ENCODE measurements around the gene TMEM79. TPM values are rescaled to one million over a fixed set of nuclear protein-coding genes. Genes with fewer than 3 reads are reported as not detected.

TMEM79 gene
- total RNA-seq, 1 experiment from 2014 or later: 10.7 TPM

DNA sequence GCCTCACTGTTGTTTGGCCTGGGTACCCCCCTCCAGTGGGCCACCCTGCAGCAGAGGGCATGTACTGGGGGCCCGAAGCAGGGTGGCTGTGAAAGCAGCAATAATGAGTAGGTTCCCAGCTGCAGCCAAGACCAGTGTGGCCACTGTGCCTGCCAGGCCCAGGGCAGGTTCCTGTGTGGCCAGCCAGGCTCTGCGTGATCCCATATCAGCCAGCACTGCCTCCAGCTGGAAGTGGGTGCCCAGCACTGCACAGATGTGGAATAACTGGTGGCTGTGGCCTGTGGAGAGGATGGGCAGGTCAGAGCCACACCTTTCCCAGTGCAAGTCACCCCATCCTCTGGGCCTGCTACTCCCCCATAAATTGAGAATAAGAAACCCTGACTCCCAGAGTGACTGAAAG lies 40.0 kb upstream of the TMEM79 start:
- no peaks in the 10 kb centered on the region for H3K9me3 ChIP-seq
- Mint-ChIP-seq H3K36me3 (ENCODE audit: insufficient read depth, unreplicated experiment) (peaks cover 73% of the 10 kb centered on the region), H3K9me3 (ENCODE audit: unreplicated experiment) (no peaks in the 10 kb centered on the region), H3K4me1 (ENCODE audit: low read depth, unreplicated experiment) (peaks cover 4% of the 10 kb centered on the region), H3K27me3 (ENCODE audit: insufficient read depth, unreplicated experiment) (no peaks in the 10 kb centered on the region), H3K4me3 (ENCODE audit: unreplicated experiment) (no peak overlapping the region), H3K27ac (ENCODE audit: unreplicated experiment) (peak overlapping the region; percentile 33)
- intact Hi-C loops (cut with micrococcal nuclease; ENCODE audit: unreplicated experiment): no loop called here
- BruUV-seq (replicated peaks): no TSS peak
- H3K4me1 ChIP-seq: no peaks in the 10 kb centered on the region
- no peaks in the 10 kb centered on the region for H3K36me3 ChIP-seq (ENCODE audit: control insufficient read depth, insufficient read depth, low read length)
- CTCF ChIA-PET: no interaction called here
- POLR2A ChIA-PET: no interaction called here
- DNase-seq: no peak
- no peaks in the 10 kb centered on the region for H3K27me3 ChIP-seq (replicated peaks; ENCODE audit: control insufficient read depth, insufficient read depth, low read length)
- H3K4me3 ChIP-seq (ENCODE audit: low read depth, low read length): no peak overlapping the region
- TF ChIP-seq, protein P1, sequence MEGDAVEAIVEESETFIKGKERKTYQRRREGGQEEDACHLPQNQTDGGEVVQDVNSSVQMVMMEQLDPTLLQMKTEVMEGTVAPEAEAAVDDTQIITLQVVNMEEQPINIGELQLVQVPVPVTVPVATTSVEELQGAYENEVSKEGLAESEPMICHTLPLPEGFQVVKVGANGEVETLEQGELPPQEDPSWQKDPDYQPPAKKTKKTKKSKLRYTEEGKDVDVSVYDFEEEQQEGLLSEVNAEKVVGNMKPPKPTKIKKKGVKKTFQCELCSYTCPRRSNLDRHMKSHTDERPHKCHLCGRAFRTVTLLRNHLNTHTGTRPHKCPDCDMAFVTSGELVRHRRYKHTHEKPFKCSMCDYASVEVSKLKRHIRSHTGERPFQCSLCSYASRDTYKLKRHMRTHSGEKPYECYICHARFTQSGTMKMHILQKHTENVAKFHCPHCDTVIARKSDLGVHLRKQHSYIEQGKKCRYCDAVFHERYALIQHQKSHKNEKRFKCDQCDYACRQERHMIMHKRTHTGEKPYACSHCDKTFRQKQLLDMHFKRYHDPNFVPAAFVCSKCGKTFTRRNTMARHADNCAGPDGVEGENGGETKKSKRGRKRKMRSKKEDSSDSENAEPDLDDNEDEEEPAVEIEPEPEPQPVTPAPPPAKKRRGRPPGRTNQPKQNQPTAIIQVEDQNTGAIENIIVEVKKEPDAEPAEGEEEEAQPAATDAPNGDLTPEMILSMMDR (IDR thresholded peaks at IDR 0.05; ENCODE audit: insufficient read depth in 1 of 2, low read depth in 1 of 2, low read length in 1 of 2, severe bottlenecking in 1 of 2, unreplicated experiment in 1 of 2): no peak

DNA sequence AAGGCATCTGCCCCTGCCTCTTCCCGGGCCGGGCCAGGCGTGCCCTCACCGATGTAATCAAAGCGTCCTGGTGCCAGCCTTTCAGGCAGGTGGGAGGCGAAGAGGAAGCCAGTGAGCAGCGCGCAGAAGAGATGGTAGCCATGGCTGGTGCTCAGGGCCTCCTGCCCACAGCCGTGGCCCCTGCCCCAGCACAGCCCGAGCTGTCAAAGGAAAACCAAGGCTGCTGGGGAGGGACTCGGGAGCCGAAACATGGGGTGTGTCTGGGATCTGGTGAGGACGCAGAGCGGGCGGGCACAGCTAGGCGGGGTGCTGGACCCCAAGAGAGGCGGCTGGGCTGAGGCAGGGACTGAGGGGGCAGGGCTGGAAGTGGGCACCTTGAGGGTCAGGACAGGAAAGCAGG lies 39.4 kb upstream of the TMEM79 start:
- ChIA-PET POLR2A (no interaction called here), CTCF (no interaction called here)
- Mint-ChIP-seq H3K9me3 (ENCODE audit: unreplicated experiment) (no peaks in the 10 kb centered on the region), H3K4me3 (ENCODE audit: unreplicated experiment) (peak overlapping the region; percentile 22), H3K27me3 (ENCODE audit: insufficient read depth, unreplicated experiment) (no peaks in the 10 kb centered on the region), H3K4me1 (ENCODE audit: low read depth, unreplicated experiment) (peaks cover 4% of the 10 kb centered on the region), H3K27ac (ENCODE audit: unreplicated experiment) (no peak overlapping the region), H3K36me3 (ENCODE audit: insufficient read depth, unreplicated experiment) (peaks cover 75% of the 10 kb centered on the region)
- BruUV-seq (replicated peaks): no TSS peak
- Histone ChIP-seq H3K4me3 (ENCODE audit: low read depth, low read length) (no peak overlapping the region), H3K9me3 (no peaks in the 10 kb centered on the region), H3K36me3 (ENCODE audit: control insufficient read depth, insufficient read depth, low read length) (no peaks in the 10 kb centered on the region), H3K27me3 (replicated peaks; ENCODE audit: control insufficient read depth, insufficient read depth, low read length) (no peaks in the 10 kb centered on the region), H3K4me1 (no peaks in the 10 kb centered on the region)
- intact Hi-C loops (cut with micrococcal nuclease; ENCODE audit: unreplicated experiment): no loop called here
- no peak for DNase-seq
- TF ChIP-seq, protein P1 (IDR thresholded peaks at IDR 0.05; ENCODE audit: insufficient read depth in 1 of 2, low read depth in 1 of 2, low read length in 1 of 2, severe bottlenecking in 1 of 2, unreplicated experiment in 1 of 2): no peak

GRCh38 chr1:156245451-156246232 lies 38.5 kb upstream of the TMEM79 start:
- Histone ChIP-seq H3K4me1 (no peaks in the 10 kb centered on the region), H3K36me3 (ENCODE audit: control insufficient read depth, insufficient read depth, low read length) (peaks cover 2% of the 10 kb centered on the region; the same call in 1 of the 2 replicates), H3K4me3 (ENCODE audit: low read depth, low read length) (no peak overlapping the region), H3K27me3 (replicated peaks; ENCODE audit: control insufficient read depth, insufficient read depth, low read length) (no peaks in the 10 kb centered on the region), H3K9me3 (no peaks in the 10 kb centered on the region)
- Mint-ChIP-seq H3K4me1 (ENCODE audit: low read depth, unreplicated experiment) (peaks cover 4% of the 10 kb centered on the region), H3K27me3 (ENCODE audit: insufficient read depth, unreplicated experiment) (no peaks in the 10 kb centered on the region), H3K27ac (ENCODE audit: unreplicated experiment) (no peak overlapping the region), H3K36me3 (ENCODE audit: insufficient read depth, unreplicated experiment) (peaks cover 77% of the 10 kb centered on the region), H3K4me3 (ENCODE audit: unreplicated experiment) (peak overlapping the region; percentile 22), H3K9me3 (ENCODE audit: unreplicated experiment) (no peaks in the 10 kb centered on the region)
- intact Hi-C loops (cut with micrococcal nuclease; ENCODE audit: unreplicated experiment): no loop called here
- BruUV-seq (replicated peaks): no TSS peak
- TF ChIP-seq, protein P1 (IDR thresholded peaks at IDR 0.05; ENCODE audit: insufficient read depth in 1 of 2, low read depth in 1 of 2, low read length in 1 of 2, severe bottlenecking in 1 of 2, unreplicated experiment in 1 of 2): no peak
- CTCF ChIA-PET: interaction anchor here (1.6 to 1.9 kb wide), 2 partner anchors 104 to 109 kb away, joined by 6 read pairs; no protein-coding TSS in a partner anchor
- no peak for DNase-seq
- POLR2A ChIA-PET: no interaction called here
